HFF-Myc (cell line): ENCODE measurements around the gene EPO.
"Not testable (repeated sequence)": the region's sequence is repeated elsewhere in the genome, so short reads cannot be mapped to it uniquely, and the experiment has no call there.

ENCODE experiments used
- DNase-seq: peaks from one replicate; pipeline ENCODE4 v3.0.0-alpha.2; 2011; ENCODE audit warnings: low read depth; ENCODE audit errors: extremely low read depth
- H3K4me3 ChIP-seq: replicated peaks from 2 replicates; pipeline ENCODE4 v1.5.1; 2011; ENCODE audit warnings: low read depth, mild to moderate bottlenecking, control low read depth, low read length
- CTCF ChIP-seq: IDR thresholded peaks from 2 replicates; pipeline ENCODE4 v1.5.1; 2012; ENCODE audit warnings: mild to moderate bottlenecking, low read depth, low read length, control low read depth; ENCODE audit errors: missing control alignments

The EPO gene

GRCh38 chr7:100739934-100740333 lies 19.7 kb downstream of the EPO start:
- no peak for TF ChIP-seq CTCF
- no peak for DNase-seq
- no peak overlapping the region for H3K4me3 ChIP-seq

GRCh38 chr7:100744605-100745004 lies 24.3 kb downstream of the EPO start:
- DNase-seq = no peak
- TF ChIP-seq CTCF = no peak
- no peak overlapping the region for H3K4me3 ChIP-seq

- DNase-seq = no peak
- peak overlapping the region; percentile 24 for H3K4me3 ChIP-seq
- TF ChIP-seq CTCF = no peak
Measured at GRCh38 chr7:100745184-100745583, 24.9 kb downstream of the EPO start.

GRCh38 chr7:100752994-100753393 lies 32.7 kb downstream of the EPO start:
- no peak overlapping the region for H3K4me3 ChIP-seq
- no peak for DNase-seq
- no peak for TF ChIP-seq CTCF

- H3K4me3 ChIP-seq = no peak overlapping the region
- TF ChIP-seq CTCF = no peak
- DNase-seq = no peak
Measured at GRCh38 chr7:100753750-100754149, 33.5 kb downstream of the EPO start.

GRCh38 chr7:100759357-100760171 lies 39.3 kb downstream of the EPO start:
- no peak for DNase-seq
- TF ChIP-seq CTCF = no peak
- no peak overlapping the region for H3K4me3 ChIP-seq

GRCh38 chr7:100762841-100763240 lies 42.6 kb downstream of the EPO start:
- H3K4me3 ChIP-seq, DNase-seq: not testable (repeated sequence)
